IPS-18c (cell line): Measurements from ENCODE around the gene PDXP.
"Not testable (repeated sequence)": the region's sequence is repeated elsewhere in the genome, so short reads cannot be mapped to it uniquely, and the experiment has no call there.

ENCODE experiments used
- H3K4me3 ChIP-seq: 2 replicates; pipeline ENCODE4 v1.7.0; 2013; ENCODE audit warnings: low read depth, mild to moderate bottlenecking, low read length, moderate library complexity; ENCODE audit not compliant: insufficient read depth
- H3K9me3 ChIP-seq: one replicate; pipeline ENCODE4 v1.6.1; 2013; ENCODE audit warnings: mild to moderate bottlenecking, low read length, moderate library complexity; ENCODE audit not compliant: control insufficient read depth, insufficient read depth

Gene PDXP

GRCh38 chr22:37680191-37680851 is 21.8 kb downstream of the PDXP start:
- Histone ChIP-seq H3K9me3 (no peaks in the 10 kb centered on the region), H3K4me3 (no peak overlapping the region)

- H3K4me3 ChIP-seq, result no peak overlapping the region
- H3K9me3 ChIP-seq, result no peaks in the 10 kb centered on the region
Measured at GRCh38 chr22:37681001-37681424, 22.5 kb downstream of the PDXP start.

- H3K9me3 ChIP-seq, result no peaks in the 10 kb centered on the region
Measured at GRCh38 chr22:37681556-37682049, 23.1 kb downstream of the PDXP start.

GRCh38 chr22:37684803-37685615 is 26.5 kb downstream of the PDXP start:
- Histone ChIP-seq H3K9me3 (no peaks in the 10 kb centered on the region), H3K4me3 (no peak overlapping the region)

More at GRCh38 chr22:37681556-37682049, 23.1 kb downstream of the PDXP start:
- H3K4me3 ChIP-seq, result no peak overlapping the region

- H3K4me3 ChIP-seq, result peak within 1 kb of the TSS; percentile 96
- no peaks in the 10 kb centered on the region for H3K9me3 ChIP-seq
Measured at GRCh38 chr22:37686002-37686982, 27.8 kb downstream of the PDXP start, which contains the start of gene NOL12. NOL12 (plus strand) TSS chr22:37686343; CDS start chr22:37686393, 50 bp downstream.

GRCh38 chr22:37690407-37690806 is 31.9 kb downstream of the PDXP start:
- Histone ChIP-seq H3K4me3 (no peak overlapping the region), H3K9me3 (peaks cover 2% of the 10 kb centered on the region)

GRCh38 chr22:37690901-37691504 is 32.5 kb downstream of the PDXP start:
- Histone ChIP-seq H3K4me3 (no peak overlapping the region), H3K9me3 (peaks cover 2% of the 10 kb centered on the region)

- Histone ChIP-seq H3K4me3 (no peak overlapping the region), H3K9me3 (peaks cover 5% of the 10 kb centered on the region)
Measured at GRCh38 chr22:37692627-37693285, 34.2 kb downstream of the PDXP start.

- H3K4me3 ChIP-seq, H3K9me3 ChIP-seq: not testable (repeated sequence)
Measured at GRCh38 chr22:37694131-37694530, 35.6 kb downstream of the PDXP start.

GRCh38 chr22:37696260-37696656 is 37.7 kb downstream of the PDXP start:
- not testable (repeated sequence) for H3K4me3 ChIP-seq, H3K9me3 ChIP-seq

- H3K9me3 ChIP-seq, result peaks cover 5% of the 10 kb centered on the region
- peak within 1 kb of the TSS; percentile 73 for H3K4me3 ChIP-seq
Measured at GRCh38 chr22:37696657-37697537, 38.4 kb downstream of the PDXP start, which contains the start of gene TRIOBP. TRIOBP (plus strand) TSS chr22:37697048; CDS start chr22:37701366, 4,318 bp downstream.

GRCh38 chr22:37697538-37697835 is 39.0 kb downstream of the PDXP start:
- H3K9me3 ChIP-seq, result peaks cover 5% of the 10 kb centered on the region
- H3K4me3 ChIP-seq, result peak overlapping the region; percentile 73

- Histone ChIP-seq H3K9me3 (no peaks in the 10 kb centered on the region), H3K4me3 (no peak overlapping the region)
Measured at GRCh38 chr22:37701141-37701786, 42.7 kb downstream of the PDXP start.

- Histone ChIP-seq H3K9me3 (no peaks in the 10 kb centered on the region), H3K4me3 (no peak overlapping the region)
Measured at GRCh38 chr22:37703906-37704305, 45.4 kb downstream of the PDXP start.

- no peak overlapping the region for H3K4me3 ChIP-seq
- H3K9me3 ChIP-seq, result no peaks in the 10 kb centered on the region
Measured at GRCh38 chr22:37704645-37705044, 46.1 kb downstream of the PDXP start.
